H54 (cell line): Measurements from ENCODE around the gene BCAN.
"Not testable (repeated sequence)": the region's sequence is repeated elsewhere in the genome, so short reads cannot be mapped to it uniquely, and the experiment has no call there.

Experiments used
- DNase-seq: peaks from one replicate; pipeline ENCODE4 v3.0.0; 2011; ENCODE audit warnings: low spot score, mixed read lengths; ENCODE audit not compliant: insufficient read length
- FAIRE-seq: peaks from 3 replicates; lab custom pipeline; 2011; peaks lifted over from hg19 to GRCh38; lab: Jason Lieb, UNC
- POLR2A ChIP-seq: IDR thresholded peaks from 2 replicates; pipeline ENCODE4 v1.6.1; 2011; ENCODE audit warnings: low read depth, mild to moderate bottlenecking, low read length

Gene BCAN

GRCh38 chr1:156641761-156642264, at the start of gene BCAN:
TSS of gene BCAN (plus strand) at chr1:156642117. CDS start at chr1:156646055, 3,938 bp downstream.
- no peak for TF ChIP-seq POLR2A
- DNase-seq (no peak), FAIRE-seq (no peak)

GRCh38 chr1:156592158-156592909, 49.6 kb upstream of the BCAN start:
- TF ChIP-seq POLR2A: no peak
- FAIRE-seq: no peak
- DNase-seq: no peak

- DNase-seq (no peak), FAIRE-seq (no peak)
- TF ChIP-seq POLR2A: no peak
These were observed 48.8 kb upstream of the BCAN start for GRCh38 chr1:156592910-156593660.

GRCh38 chr1:156593661-156593989, 48.3 kb upstream of the BCAN start:
- no peak for DNase-seq
- TF ChIP-seq POLR2A: no peak
- FAIRE-seq: no peak

GRCh38 chr1:156594190-156594589, 47.7 kb upstream of the BCAN start:
- FAIRE-seq: no peak
- no peak for DNase-seq
- no peak for TF ChIP-seq POLR2A

GRCh38 chr1:156595016-156595415, 46.9 kb upstream of the BCAN start:
- no peak for FAIRE-seq
- no peak for TF ChIP-seq POLR2A

GRCh38 chr1:156596426-156596825, 45.5 kb upstream of the BCAN start:
- DNase-seq (no peak), FAIRE-seq (no peak)
- no peak for TF ChIP-seq POLR2A

More at GRCh38 chr1:156595016-156595415, 46.9 kb upstream of the BCAN start:
- no peak for DNase-seq

- no peak for FAIRE-seq
- no peak for DNase-seq
- no peak for TF ChIP-seq POLR2A
These were observed 43.8 kb upstream of the BCAN start for GRCh38 chr1:156598125-156598524.

- TF ChIP-seq POLR2A: no peak
- FAIRE-seq: no peak
- DNase-seq: no peak
These were observed 43.0 kb upstream of the BCAN start for GRCh38 chr1:156598731-156599432.

- DNase-seq: no peak
- TF ChIP-seq POLR2A: no peak
- no peak for FAIRE-seq
These were observed 42.1 kb upstream of the BCAN start for GRCh38 chr1:156599811-156600210.

GRCh38 chr1:156600733-156601121, 41.2 kb upstream of the BCAN start:
- no peak for TF ChIP-seq POLR2A
- DNase-seq (no peak), FAIRE-seq (no peak)

GRCh38 chr1:156601122-156601830, 40.6 kb upstream of the BCAN start, which contains the start of gene GPATCH4:
TSS of gene GPATCH4 (minus strand) at chr1:156601479.
- FAIRE-seq (no peak), DNase-seq (peak; percentile 78)
- TF ChIP-seq POLR2A: peak; percentile 87

- TF ChIP-seq POLR2A: no peak
- FAIRE-seq (no peak), DNase-seq (no peak)
These were observed 40.0 kb upstream of the BCAN start for GRCh38 chr1:156601892-156602291.

- FAIRE-seq (no peak), DNase-seq (no peak)
- TF ChIP-seq POLR2A: no peak
These were observed 39.3 kb upstream of the BCAN start for GRCh38 chr1:156602557-156602993.

- not testable (repeated sequence) for FAIRE-seq, DNase-seq
These were observed 34.6 kb upstream of the BCAN start for GRCh38 chr1:156607344-156607743.
